Testis (tissue), 2 donors: ENCODE measurements around the gene ASAP2.

Source experiments
- CTCF ChIP-seq, 3 experiments: fragments of 450-650 bp in 2 of 3; fragments of 200-600 bp in 1 of 3; sonication (generic) in 1 of 3; IDR thresholded peaks; one replicate each; pipeline ENCODE4 v1.5.1; 2016 to 2019; ENCODE audit warnings: antibody characterized with exemption in 3 of 3, mild to moderate bottlenecking in 2 of 3, moderate library complexity in 1 of 3
- POLR2A ChIP-seq: fragments of 450-650 bp; IDR thresholded peaks from one replicate; pipeline ENCODE4 v1.6.1; 2017; ENCODE audit warnings: antibody characterized with exemption, mild to moderate bottlenecking, moderate library complexity

GRCh38 chr2:9434489-9434888, 227.9 kb downstream of the ASAP2 start:
- TF ChIP-seq CTCF (IDR thresholded peaks at IDR 0.05), result no peak
- TF ChIP-seq POLR2A, result no peak
